ENCODE data around the gene RSPH1. TPM values are rescaled to one million over a fixed set of nuclear protein-coding genes. Genes with fewer than 3 reads are reported as not detected.

RSPH1 gene
- total and polyA plus RNA-seq, 4 donors = 3.7 to 37.5 (median 19.5) TPM

DNA sequence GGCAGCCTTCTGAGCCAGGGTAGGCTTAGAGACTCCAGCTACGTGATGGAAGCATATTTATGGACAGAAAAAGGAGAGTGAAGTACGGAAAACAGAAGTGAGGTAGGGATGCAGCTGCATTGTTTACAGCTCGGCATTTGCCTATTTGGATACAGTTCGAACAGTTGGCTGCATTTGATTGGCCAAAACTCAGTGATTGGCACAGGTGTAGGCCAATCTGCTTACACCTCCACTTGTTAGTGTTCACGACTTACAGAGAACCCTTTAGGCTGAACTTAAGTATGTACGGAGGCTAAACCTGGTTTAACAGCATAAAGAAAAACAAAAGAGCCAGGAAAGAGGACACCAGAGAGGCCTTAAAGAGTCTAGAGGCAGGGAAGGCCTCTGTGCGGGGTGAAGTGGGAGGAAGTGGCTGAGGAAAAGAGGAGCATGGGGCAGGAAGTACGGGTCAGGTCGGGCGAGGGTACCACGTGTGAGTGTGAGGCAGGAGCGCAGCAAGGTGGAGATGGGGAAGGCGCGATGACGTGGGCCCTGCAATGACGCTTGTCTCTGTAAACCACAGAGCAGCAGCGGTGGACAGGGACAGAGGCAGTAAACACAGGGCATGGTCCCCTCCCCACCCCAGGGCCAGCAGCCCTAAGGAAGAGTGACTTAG lies 32.0 kb downstream of the RSPH1 start:
- 83% methylated on average over 11 of the region's 17 CpGs for WGBS (ENCODE audit: insufficient coverage)

GRCh38 chr21:42461881-42462877 lies 33.8 kb downstream of the RSPH1 start:
- no peak for DNase-seq (ENCODE audit: low read depth in 4 of 6, low spot score in 6 of 6)
- Histone ChIP-seq H3K4me1 (ENCODE audit: control insufficient read depth, insufficient read depth, low read length) (peaks cover 6% of the 10 kb centered on the region), H3K27ac (ENCODE audit: low read depth, low read length) (no peak overlapping the region), H3K4me3 (ENCODE audit: low read depth, low read length) (no peak overlapping the region), H3K36me3 (ENCODE audit: control insufficient read depth, insufficient read depth, low read length) (no peaks in the 10 kb centered on the region), H3K9me3 (ENCODE audit: control insufficient read depth, insufficient read depth, low read length) (no peaks in the 10 kb centered on the region), H3K27me3 (ENCODE audit: control insufficient read depth, insufficient read depth, low read length) (no peaks in the 10 kb centered on the region)
- 95% methylated on average over 8 of the region's 10 CpGs for WGBS (ENCODE audit: insufficient coverage)

More for the DNA sequence above, 32.0 kb downstream of the RSPH1 start:
- Histone ChIP-seq H3K36me3 (ENCODE audit: control insufficient read depth, insufficient read depth, low read length) (no peaks in the 10 kb centered on the region), H3K27ac (ENCODE audit: low read depth, low read length) (no peak overlapping the region), H3K27me3 (ENCODE audit: control insufficient read depth, insufficient read depth, low read length) (no peaks in the 10 kb centered on the region), H3K4me1 (ENCODE audit: control insufficient read depth, insufficient read depth, low read length) (peaks cover 8% of the 10 kb centered on the region), H3K4me3 (ENCODE audit: low read depth, low read length) (no peak overlapping the region), H3K9me3 (ENCODE audit: control insufficient read depth, insufficient read depth, low read length) (no peaks in the 10 kb centered on the region)
- peak in 2 of 6 donors; percentile 80 to 94 for DNase-seq (ENCODE audit: low read depth in 4 of 6, low spot score in 6 of 6)

GRCh38 chr21:42461185-42461520 lies 34.9 kb downstream of the RSPH1 start:
- no peak overlapping the region for H3K4me3 ChIP-seq (ENCODE audit: low read depth, low read length)
- WGBS (ENCODE audit: insufficient coverage) = 89% methylated on average over 4 of the region's 5 CpGs
- H3K27me3 ChIP-seq (ENCODE audit: control insufficient read depth, insufficient read depth, low read length) = no peaks in the 10 kb centered on the region
- peaks cover 6% of the 10 kb centered on the region for H3K4me1 ChIP-seq (ENCODE audit: control insufficient read depth, insufficient read depth, low read length)
- no peak for DNase-seq (ENCODE audit: low read depth in 4 of 6, low spot score in 6 of 6)
- no peaks in the 10 kb centered on the region for H3K9me3 ChIP-seq (ENCODE audit: control insufficient read depth, insufficient read depth, low read length)
- no peaks in the 10 kb centered on the region for H3K36me3 ChIP-seq (ENCODE audit: control insufficient read depth, insufficient read depth, low read length)
- H3K27ac ChIP-seq (ENCODE audit: low read depth, low read length) = no peak overlapping the region

DNA sequence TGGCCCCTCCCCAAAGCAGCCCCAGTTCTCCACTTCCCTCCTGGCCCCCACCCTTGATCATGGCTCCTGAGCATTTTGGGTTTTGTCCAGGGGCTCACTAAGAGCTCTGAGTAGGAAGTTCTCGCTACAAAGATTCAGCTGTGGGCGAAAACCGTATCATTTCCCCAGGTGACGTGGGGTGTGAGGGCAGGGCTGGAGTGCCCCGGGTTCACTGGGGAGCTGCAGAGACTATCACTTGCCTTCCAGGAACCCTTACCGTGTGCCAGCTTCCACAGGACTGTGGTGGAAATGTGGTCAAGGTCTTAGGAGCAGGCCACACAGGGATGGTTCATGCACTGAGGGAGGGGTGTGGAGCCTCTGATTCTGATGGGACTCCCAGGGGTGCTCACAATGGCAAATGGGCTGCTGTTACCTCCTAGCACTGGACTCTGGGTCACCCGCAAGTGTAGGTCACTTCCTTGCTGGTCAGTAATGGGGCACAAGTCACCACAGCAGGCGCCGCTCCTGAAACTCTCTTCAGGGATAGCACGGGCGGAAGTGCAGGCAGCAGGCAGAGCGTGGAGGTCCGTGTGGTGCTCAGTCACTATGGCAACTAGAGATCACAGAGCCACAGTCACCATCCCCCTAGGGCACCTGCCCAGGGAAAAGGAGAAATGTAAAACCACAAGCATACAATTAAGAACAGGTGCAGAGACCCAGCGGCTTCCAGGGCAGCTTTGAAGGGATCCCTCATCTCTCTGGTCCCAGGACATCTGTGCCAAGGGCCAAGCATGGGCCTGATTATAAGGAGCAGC lies 35.4 kb downstream of the RSPH1 start:
- Histone ChIP-seq H3K36me3 (ENCODE audit: control insufficient read depth, insufficient read depth, low read length) (no peaks in the 10 kb centered on the region), H3K27me3 (ENCODE audit: control insufficient read depth, insufficient read depth, low read length) (no peaks in the 10 kb centered on the region), H3K4me1 (ENCODE audit: control insufficient read depth, insufficient read depth, low read length) (peaks cover 6% of the 10 kb centered on the region), H3K4me3 (ENCODE audit: low read depth, low read length) (no peak overlapping the region), H3K27ac (ENCODE audit: low read depth, low read length) (no peak overlapping the region), H3K9me3 (ENCODE audit: control insufficient read depth, insufficient read depth, low read length) (no peaks in the 10 kb centered on the region)
- DNase-seq (ENCODE audit: low read depth in 4 of 6, low spot score in 6 of 6) = peak in 1 of 6 donors; percentile 71
- 64% methylated on average over 14 of the region's 14 CpGs for WGBS (ENCODE audit: insufficient coverage)

DNA sequence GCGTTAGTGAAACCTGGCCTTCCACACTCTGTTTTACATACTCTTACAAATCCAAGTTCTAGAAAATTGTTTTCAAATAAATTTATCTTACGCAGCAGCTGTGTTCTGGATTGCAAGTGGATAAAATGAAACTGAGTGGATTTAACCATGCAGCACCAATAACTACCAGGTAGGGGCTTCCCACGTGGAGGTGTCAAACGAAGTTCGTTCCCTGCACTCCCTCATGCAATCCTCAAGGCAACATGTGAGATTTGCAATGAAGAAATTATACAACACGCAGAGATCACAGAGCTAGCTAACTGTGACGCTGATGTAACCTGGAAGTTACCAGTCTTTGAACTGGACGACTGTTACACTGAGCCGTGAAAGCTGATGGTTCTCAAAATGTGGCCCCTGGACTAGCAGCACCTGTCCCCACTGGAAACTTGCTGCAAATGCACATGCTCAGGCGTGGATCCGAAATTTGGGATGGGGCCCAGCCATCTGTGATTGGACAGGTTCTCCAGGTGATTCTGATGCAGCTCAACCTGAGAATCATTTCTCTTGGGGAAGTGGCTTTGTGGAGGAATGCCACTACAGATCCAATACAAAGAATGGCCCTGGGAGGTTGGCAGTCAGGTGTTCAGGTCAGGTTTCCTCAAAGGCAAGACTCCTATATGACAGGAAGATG lies 36.3 kb downstream of the RSPH1 start:
- Histone ChIP-seq H3K9me3 (ENCODE audit: control insufficient read depth, insufficient read depth, low read length) (no peaks in the 10 kb centered on the region), H3K36me3 (ENCODE audit: control insufficient read depth, insufficient read depth, low read length) (no peaks in the 10 kb centered on the region), H3K4me1 (ENCODE audit: control insufficient read depth, insufficient read depth, low read length) (peaks cover 6% of the 10 kb centered on the region), H3K4me3 (ENCODE audit: low read depth, low read length) (no peak overlapping the region), H3K27ac (ENCODE audit: low read depth, low read length) (no peak overlapping the region), H3K27me3 (ENCODE audit: control insufficient read depth, insufficient read depth, low read length) (no peaks in the 10 kb centered on the region)
- no peak for DNase-seq (ENCODE audit: low read depth in 4 of 6, low spot score in 6 of 6)
- 86% methylated on average over 9 of the region's 11 CpGs for WGBS (ENCODE audit: insufficient coverage)

GRCh38 chr21:42459082-42459460 lies 37.0 kb downstream of the RSPH1 start:
- DNase-seq (ENCODE audit: low read depth in 4 of 6, low spot score in 6 of 6) = no peak
- Histone ChIP-seq H3K27ac (ENCODE audit: low read depth, low read length) (no peak overlapping the region), H3K27me3 (ENCODE audit: control insufficient read depth, insufficient read depth, low read length) (no peaks in the 10 kb centered on the region), H3K4me3 (ENCODE audit: low read depth, low read length) (no peak overlapping the region), H3K4me1 (ENCODE audit: control insufficient read depth, insufficient read depth, low read length) (peaks cover 6% of the 10 kb centered on the region), H3K36me3 (ENCODE audit: control insufficient read depth, insufficient read depth, low read length) (no peaks in the 10 kb centered on the region), H3K9me3 (ENCODE audit: control insufficient read depth, insufficient read depth, low read length) (no peaks in the 10 kb centered on the region)
- WGBS (ENCODE audit: insufficient coverage) = no CpG with 5 or more reads among the region's 1 CpG

- DNase-seq (ENCODE audit: low read depth in 4 of 6, low spot score in 6 of 6) = peak in 1 of 6 donors; percentile 43
- WGBS (ENCODE audit: insufficient coverage) = 78% methylated on average over 6 of the region's 8 CpGs
- H3K27ac ChIP-seq (ENCODE audit: low read depth, low read length) = no peak overlapping the region
Measured at GRCh38 chr21:42456457-42456856, 39.6 kb downstream of the RSPH1 start.

GRCh38 chr21:42455754-42456440 lies 40.1 kb downstream of the RSPH1 start:
- H3K4me1 ChIP-seq (ENCODE audit: control insufficient read depth, insufficient read depth, low read length) = peaks cover 26% of the 10 kb centered on the region
- H3K4me3 ChIP-seq (ENCODE audit: low read depth, low read length) = no peak overlapping the region
- 86% methylated on average over 8 of the region's 10 CpGs for WGBS (ENCODE audit: insufficient coverage)
- H3K27ac ChIP-seq (ENCODE audit: low read depth, low read length) = no peak overlapping the region
- H3K27me3 ChIP-seq (ENCODE audit: control insufficient read depth, insufficient read depth, low read length) = no peaks in the 10 kb centered on the region
- no peaks in the 10 kb centered on the region for H3K9me3 ChIP-seq (ENCODE audit: control insufficient read depth, insufficient read depth, low read length)
- no peak for DNase-seq (ENCODE audit: low read depth in 4 of 6, low spot score in 6 of 6)
- no peaks in the 10 kb centered on the region for H3K36me3 ChIP-seq (ENCODE audit: control insufficient read depth, insufficient read depth, low read length)

More at GRCh38 chr21:42456457-42456856, 39.6 kb downstream of the RSPH1 start:
- H3K36me3 ChIP-seq (ENCODE audit: control insufficient read depth, insufficient read depth, low read length) = no peaks in the 10 kb centered on the region
- H3K4me1 ChIP-seq (ENCODE audit: control insufficient read depth, insufficient read depth, low read length) = peaks cover 27% of the 10 kb centered on the region
- H3K27me3 ChIP-seq (ENCODE audit: control insufficient read depth, insufficient read depth, low read length) = no peaks in the 10 kb centered on the region
- no peaks in the 10 kb centered on the region for H3K9me3 ChIP-seq (ENCODE audit: control insufficient read depth, insufficient read depth, low read length)
- H3K4me3 ChIP-seq (ENCODE audit: low read depth, low read length) = no peak overlapping the region

Measured in spinal cord (tissue), 10 donors.